Cardiac fibroblast (primary cell): ENCODE results near the gene RAP1GAP2.

Experiments used
- DNase-seq, 2 donors: peaks; one replicate each; pipeline versions ENCODE4 v3.0.0 to v3.0.0-alpha.2; 2010; ENCODE audit warnings: low read depth in 2 of 2
- H3K4me3 ChIP-seq, 2 donors: replicated peaks in 1 of 2; 1 replicate in 1 of 2; 2 replicates in 1 of 2; pipeline ENCODE4 v1.5.1; 2011; ENCODE audit warnings: low read depth in 2 of 2, low read length in 2 of 2, mild to moderate bottlenecking in 2 of 2, moderate library complexity in 1 of 2
- CTCF ChIP-seq: IDR thresholded peaks from one replicate; pipeline ENCODE4 v1.5.1; 2011; ENCODE audit warnings: low read depth, mild to moderate bottlenecking, low read length, inconsistent platforms

The RAP1GAP2 gene

GRCh38 chr17:2962236-2962635 lies 166.0 kb downstream of the RAP1GAP2 start:
- H3K4me3 ChIP-seq = no peak overlapping the region
- no peak for DNase-seq
- TF ChIP-seq CTCF = no peak

- no peak for TF ChIP-seq CTCF
- H3K4me3 ChIP-seq = no peak overlapping the region
- no peak for DNase-seq
Measured at GRCh38 chr17:2962729-2963128, 166.5 kb downstream of the RAP1GAP2 start.

GRCh38 chr17:2963332-2964027 lies 167.2 kb downstream of the RAP1GAP2 start:
- DNase-seq = no peak
- no peak for TF ChIP-seq CTCF
- no peak overlapping the region for H3K4me3 ChIP-seq

GRCh38 chr17:2964028-2964356 lies 167.8 kb downstream of the RAP1GAP2 start:
- H3K4me3 ChIP-seq = no peak overlapping the region
- no peak for TF ChIP-seq CTCF
- DNase-seq = no peak

GRCh38 chr17:2964370-2964769 lies 168.1 kb downstream of the RAP1GAP2 start:
- no peak for TF ChIP-seq CTCF
- DNase-seq = no peak
- H3K4me3 ChIP-seq = no peak overlapping the region

GRCh38 chr17:2964831-2965230 lies 168.6 kb downstream of the RAP1GAP2 start:
- no peak overlapping the region for H3K4me3 ChIP-seq
- DNase-seq = no peak
- no peak for TF ChIP-seq CTCF
